ENCODE data around the gene QPCT.
"Not testable (repeated sequence)": the region's sequence is repeated elsewhere in the genome, so short reads cannot be mapped to it uniquely, and the experiment has no call there.

The QPCT gene

DNA sequence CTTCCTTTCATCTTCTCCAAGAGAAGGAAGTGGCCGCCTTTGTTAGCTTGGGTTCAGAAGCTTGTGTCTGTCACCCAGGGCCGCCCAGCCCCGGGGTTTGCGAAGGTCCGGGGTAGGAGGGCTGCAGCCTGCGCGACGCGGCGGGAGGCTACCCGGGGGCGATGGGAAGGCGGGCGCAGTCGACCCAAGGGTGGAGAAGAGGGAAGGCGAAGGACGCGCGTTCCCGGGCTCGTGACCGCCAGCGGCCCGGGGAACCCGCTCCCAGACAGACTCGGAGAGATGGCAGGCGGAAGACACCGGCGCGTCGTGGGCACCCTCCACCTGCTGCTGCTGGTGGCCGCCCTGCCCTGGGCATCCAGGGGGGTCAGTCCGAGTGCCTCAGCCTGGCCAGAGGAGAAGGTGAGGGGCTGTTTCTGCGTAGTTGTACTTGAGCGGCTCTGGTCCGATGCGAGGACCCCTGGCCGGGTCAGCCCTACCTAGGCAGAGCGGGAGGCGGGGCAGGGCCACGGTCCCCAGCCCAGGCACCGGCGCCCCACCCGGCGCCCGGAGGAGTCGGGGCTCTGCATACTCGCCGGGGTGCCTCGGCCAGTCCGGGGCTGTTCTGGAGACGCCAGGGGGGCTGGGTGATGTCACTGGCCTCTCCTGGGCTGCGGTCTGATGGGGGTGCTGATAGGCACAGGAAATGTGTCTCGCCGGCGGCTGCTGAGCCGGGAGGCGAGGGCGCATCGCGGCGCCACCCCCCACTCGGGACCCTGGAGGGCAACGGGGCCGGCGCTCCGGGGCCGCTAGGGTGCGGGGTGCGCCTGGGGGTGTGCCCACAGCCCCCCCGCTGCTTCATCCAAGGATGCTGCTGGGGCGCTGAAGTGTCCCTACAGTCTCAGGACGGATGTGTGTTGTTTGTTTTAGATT, at the start of gene QPCT:
Gene QPCT (plus strand): TSS at position 178 of the 909 bp plus-strand sequence. CDS start 102 bp downstream, at position 280.
- peak; percentile 25 for DNase-seq

DNA sequence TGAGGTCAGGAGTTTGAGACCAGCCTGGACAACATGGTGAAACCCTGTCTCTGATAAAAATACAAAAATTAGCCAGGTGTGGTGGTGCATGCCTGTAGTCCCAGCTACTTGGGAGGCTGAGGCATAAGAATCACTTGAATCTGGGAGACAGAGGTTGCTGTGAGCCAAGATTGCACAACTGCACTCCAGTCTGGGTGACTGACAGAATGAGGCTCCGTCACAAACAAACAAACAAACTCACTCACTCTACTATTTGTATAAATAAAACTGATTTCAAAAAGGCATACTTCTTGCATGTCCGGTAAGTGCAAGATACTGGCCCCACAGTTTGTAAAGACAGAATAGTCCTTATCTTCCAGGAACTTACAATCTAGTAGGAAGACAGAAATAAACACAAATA, 49.6 kb upstream of the QPCT start:
- DNase-seq, result not testable (repeated sequence)

DNA sequence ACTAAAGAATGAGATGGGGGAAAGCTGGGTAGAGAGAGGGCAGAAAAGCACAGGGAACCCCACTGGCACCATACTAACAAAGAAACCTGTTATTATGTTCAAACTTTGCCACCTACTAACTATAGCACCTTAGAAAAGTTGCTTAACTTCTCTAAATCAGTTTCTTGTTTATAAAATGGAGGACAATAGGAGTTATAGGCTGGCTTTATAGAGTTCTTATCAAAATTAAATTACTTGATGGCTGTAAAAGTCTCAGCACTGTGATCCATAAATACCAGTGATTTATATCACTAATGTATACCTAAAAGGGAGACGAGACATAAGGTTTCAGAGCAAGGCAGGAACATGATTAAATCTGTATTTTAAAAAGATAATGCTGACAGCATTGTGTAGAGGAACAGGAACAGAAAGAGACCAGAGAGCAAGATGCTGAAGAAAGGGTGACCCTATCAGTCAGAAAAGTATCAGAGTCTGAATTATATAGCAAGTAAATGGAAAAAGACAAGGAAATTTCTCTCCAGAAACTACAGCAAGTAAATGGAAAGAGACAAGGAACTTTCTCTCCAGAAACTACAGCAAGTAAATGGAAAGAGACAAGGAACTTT, 48.9 kb upstream of the QPCT start:
- DNase-seq, result no peak

GRCh38 chr2:37297632-37298031, 46.8 kb upstream of the QPCT start:
- DNase-seq, result no peak

DNA sequence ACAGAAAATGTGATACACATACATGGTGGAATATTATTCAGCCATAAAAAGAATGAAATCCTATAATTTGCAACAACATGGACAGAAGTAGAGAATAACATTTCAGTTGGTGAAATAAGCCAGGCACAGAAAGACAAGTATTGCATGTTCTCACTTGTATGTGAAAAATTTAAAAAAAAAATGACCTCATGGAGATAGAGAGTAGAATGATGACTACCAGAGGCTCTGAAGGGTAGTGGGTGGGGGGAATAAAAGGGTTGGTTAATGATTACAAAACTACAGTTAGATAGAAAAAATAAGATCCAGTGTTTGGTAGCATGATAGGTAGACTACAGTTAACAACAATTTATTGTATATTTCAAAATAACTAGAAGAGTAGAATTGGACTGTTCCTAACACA, 44.3 kb upstream of the QPCT start:
- no peak for DNase-seq

DNA sequence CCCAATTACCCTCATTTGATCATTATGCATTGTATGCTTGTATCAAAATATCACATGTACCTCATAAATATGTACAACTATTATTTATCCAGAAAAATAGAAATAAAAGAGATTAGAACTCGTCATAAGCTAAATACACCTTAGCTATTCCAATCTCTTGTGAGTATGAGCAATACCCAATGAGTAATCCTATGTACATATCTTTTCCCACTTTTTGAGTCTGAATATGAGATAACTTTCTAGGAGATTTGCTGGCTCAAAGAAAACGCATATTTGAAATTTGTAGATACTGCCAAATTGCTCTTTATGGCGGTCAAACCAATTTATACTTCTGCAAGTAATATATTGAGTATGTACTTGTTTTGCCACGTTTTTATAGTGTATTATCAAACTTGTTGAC, 43.9 kb upstream of the QPCT start:
- DNase-seq, result no peak

- no peak for DNase-seq
Measured at GRCh38 chr2:37301408-37301807, 43.0 kb upstream of the QPCT start.

GRCh38 chr2:37302701-37303252, 41.7 kb upstream of the QPCT start:
- no peak for DNase-seq

GRCh38 chr2:37306024-37306423, 38.4 kb upstream of the QPCT start:
- no peak for DNase-seq

GRCh38 chr2:37307500-37307899, 36.9 kb upstream of the QPCT start:
- DNase-seq, result no peak

- no peak for DNase-seq
Measured at GRCh38 chr2:37315364-37315763, 29.1 kb upstream of the QPCT start.

GRCh38 chr2:37316181-37316580, 28.2 kb upstream of the QPCT start:
- peak; percentile 11 for DNase-seq

- DNase-seq, result no peak
Measured at GRCh38 chr2:37317746-37318145, 26.7 kb upstream of the QPCT start.

DNA sequence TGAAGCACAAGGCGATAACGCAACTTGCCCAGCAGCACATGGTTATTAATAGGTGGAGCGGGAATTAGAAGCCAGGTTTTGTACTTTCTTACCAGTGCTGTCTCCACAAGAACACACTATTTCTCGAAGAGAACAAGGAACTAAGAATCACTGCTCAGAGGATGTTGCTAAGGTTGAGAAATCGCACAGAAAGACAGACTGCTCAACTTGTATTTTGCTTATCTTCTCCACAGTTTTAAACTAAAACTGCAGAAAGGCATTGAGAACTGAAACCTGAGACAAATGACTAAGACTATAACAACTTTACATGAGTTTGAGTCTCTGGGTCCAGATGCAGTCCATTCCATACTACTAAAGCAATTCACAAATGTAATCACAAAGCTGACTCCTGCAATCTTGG, 26.0 kb upstream of the QPCT start:
- DNase-seq, result peak; percentile 62

GRCh38 chr2:37319754-37320609, 24.4 kb upstream of the QPCT start:
- DNase-seq, result no peak

GRCh38 chr2:37321029-37321682, 23.3 kb upstream of the QPCT start:
- no peak for DNase-seq

DNA sequence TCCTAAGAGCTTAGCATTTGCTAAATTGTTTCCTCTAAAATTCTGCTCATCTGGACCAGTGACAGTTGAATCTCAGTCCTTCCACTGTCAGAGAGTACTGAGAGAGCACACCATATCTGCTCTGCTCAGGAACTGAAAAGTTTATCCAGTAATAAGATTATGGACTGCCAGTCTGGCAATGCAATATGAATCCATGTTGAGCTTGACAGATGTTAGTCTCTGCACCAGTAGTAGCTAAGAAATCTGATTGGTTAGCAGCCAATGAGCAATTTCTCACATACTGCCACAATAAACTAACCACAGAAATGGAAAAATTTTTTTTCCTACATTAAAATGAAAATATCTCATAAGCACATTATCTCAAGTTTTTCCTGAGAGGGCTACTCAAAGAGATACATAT, 22.1 kb upstream of the QPCT start:
- DNase-seq, result peak; percentile 38

DNA sequence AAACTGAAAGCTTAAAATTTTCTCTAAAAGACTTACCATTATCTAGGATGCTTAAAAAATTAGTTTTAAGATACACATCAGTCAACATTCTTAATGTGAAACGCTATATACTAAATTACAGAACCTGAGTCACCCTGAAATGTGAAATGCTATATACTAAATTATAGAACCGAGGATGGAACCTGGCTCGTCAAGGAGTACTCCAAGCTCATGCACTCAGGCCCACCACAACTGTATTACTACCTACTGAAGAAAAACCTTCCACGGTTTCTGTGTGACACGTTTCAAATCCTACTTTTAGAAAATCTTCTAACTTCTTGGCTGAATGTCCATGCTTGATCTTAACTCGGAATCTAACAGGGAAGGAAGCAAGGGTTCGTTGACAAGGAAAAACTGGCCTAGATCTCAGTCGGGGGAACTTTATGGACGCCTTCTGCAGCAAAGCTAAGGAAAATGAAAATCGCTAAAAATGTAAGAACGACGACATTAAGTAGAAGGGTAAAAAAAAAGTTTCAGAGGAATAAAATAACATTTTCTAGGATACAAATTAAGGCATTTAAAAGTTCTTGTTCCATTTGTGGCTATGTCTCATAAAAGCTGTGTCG, 21.2 kb upstream of the QPCT start:
- DNase-seq, result peak; percentile 17

DNA sequence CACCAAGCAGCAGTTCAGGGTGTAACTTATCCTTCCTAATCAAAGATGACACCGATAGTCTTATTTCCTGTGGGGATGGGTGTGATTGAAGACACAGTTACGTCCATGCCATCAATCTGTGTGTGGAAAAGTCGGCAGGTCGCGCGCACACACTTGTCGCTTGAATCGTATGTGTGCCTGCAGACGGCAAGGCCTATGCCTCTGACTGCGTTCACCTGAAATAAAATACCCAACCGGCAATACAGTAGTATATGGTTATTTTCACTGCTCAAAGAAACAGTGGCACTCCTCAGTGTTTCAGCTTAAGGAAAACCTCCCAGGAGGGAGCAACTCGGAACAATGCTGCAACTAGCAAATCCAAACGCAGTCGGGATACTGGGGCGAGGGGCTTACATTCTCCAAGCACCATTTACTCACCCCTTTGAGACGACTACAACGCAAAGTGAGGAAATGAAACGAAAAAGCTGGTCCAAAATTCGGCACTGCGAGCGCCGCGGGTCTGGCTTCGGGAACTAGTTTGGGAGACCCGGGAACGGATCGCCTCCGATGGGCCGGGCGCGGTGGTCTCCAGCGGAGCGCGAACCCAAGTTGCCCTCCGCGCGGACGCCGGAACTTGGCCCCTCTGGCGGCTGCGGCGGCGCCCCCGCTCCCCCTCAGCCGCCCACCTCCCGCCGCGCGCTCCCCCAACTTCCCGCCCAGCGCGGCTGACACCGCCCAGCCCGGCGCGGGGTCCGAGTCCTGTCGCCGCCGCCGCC, 20.5 kb upstream of the QPCT start:
- DNase-seq, result peak; percentile 60

- peak; percentile 89 for DNase-seq
Measured at GRCh38 chr2:37324536-37324785, 20.0 kb upstream of the QPCT start.

DNA sequence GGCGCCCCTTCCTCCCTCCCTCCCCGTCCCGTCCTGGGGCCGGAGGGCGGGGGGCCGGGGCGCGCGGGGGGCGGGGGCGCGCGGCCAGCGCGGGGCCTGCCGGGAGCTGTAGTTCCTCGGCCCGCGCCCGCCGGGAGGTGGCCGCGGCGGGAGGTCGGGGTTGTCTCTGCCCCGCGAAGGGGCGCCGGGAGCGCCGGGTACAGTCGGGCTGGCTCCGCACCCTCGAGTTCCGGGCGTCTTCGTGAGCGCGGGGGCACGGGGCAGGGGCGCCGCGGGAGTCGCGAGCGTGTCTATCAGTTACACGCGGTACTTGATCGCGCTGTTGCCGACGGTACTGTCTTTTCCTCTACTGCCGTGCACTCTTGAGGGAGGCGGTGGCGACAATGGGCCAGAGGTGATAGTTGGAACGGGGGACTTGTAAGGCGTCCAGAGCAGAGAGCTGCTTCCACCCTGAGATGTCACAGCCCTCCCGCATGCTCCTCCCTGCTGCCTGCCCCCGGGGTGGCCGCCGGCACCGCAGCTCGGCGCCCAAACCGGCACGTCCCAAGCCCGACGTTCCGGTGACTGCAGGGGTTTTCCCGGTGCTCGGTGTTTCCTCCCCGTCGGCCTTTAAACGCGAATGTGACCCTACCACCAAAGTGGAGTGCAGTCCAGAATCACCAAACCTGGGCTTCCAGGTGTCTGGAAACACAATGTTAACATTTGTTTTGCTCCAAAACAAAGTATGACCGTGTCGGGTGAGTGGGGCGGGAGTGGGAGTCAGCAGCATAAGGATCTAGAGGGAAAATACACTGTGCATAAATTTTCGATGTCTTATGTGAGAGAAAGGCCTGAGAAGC, 19.4 kb upstream of the QPCT start, which contains the start of gene PRKD3:
Gene PRKD3 (minus strand): TSS at position 48 of the 839 bp plus-strand sequence. CDS start 8,309 bp downstream, outside the sequence.
- DNase-seq, result peak; percentile 66
